Measurements from ENCODE around the gene UBQLNL. TPM values are rescaled to one million over a fixed set of nuclear protein-coding genes. Genes with fewer than 3 reads are reported as not detected.

UBQLNL gene
- total RNA-seq, 4 donors from 2014 or later: 0.26 to 3.6 (median 1.9) TPM; not detected in 1

GRCh38 chr11:5508605-5509004 lies 7.9 kb downstream of the UBQLNL start:
- H3K4me3 ChIP-seq: no peak overlapping the region
- no peaks in the 10 kb centered on the region for H3K36me3 ChIP-seq
- H3K27me3 ChIP-seq: no peaks in the 10 kb centered on the region
- no peaks in the 10 kb centered on the region for H3K9me3 ChIP-seq
- no peak for DNase-seq (ENCODE audit: low spot score in 2 of 2)
- no peaks in the 10 kb centered on the region for H3K4me1 ChIP-seq
- H3K27ac ChIP-seq: no peak overlapping the region
- no peak for TF ChIP-seq CTCF (IDR thresholded peaks at IDR 0.05)
- TF ChIP-seq POLR2AphosphoS5 (IDR thresholded peaks at IDR 0.05): no peak
- no peak for TF ChIP-seq POLR2A (IDR thresholded peaks at IDR 0.05)
- TF ChIP-seq EP300 (IDR thresholded peaks at IDR 0.05): no peak
- WGBS: 89% methylated on average over 6 of the region's 8 CpGs

GRCh38 chr11:5507933-5508305 lies 8.6 kb downstream of the UBQLNL start:
- Histone ChIP-seq H3K27me3 (no peaks in the 10 kb centered on the region), H3K9me3 (no peaks in the 10 kb centered on the region), H3K4me3 (no peak overlapping the region), H3K27ac (no peak overlapping the region), H3K36me3 (no peaks in the 10 kb centered on the region), H3K4me1 (no peaks in the 10 kb centered on the region)
- 57% methylated on average over 6 of the region's 6 CpGs for WGBS
- no peak for DNase-seq (ENCODE audit: low spot score in 2 of 2)
- TF ChIP-seq EP300 (IDR thresholded peaks at IDR 0.05) (no peak), CTCF (IDR thresholded peaks at IDR 0.05) (no peak), POLR2A (IDR thresholded peaks at IDR 0.05) (no peak), POLR2AphosphoS5 (IDR thresholded peaks at IDR 0.05) (no peak)

GRCh38 chr11:5507177-5507932 lies 9.1 kb downstream of the UBQLNL start:
- no peaks in the 10 kb centered on the region for H3K27me3 ChIP-seq
- H3K36me3 ChIP-seq: no peaks in the 10 kb centered on the region
- H3K4me1 ChIP-seq: no peaks in the 10 kb centered on the region
- H3K9me3 ChIP-seq: no peaks in the 10 kb centered on the region
- 79% methylated on average over 9 of the region's 9 CpGs for WGBS
- TF ChIP-seq EP300 (IDR thresholded peaks at IDR 0.05): no peak
- no peak for TF ChIP-seq CTCF (IDR thresholded peaks at IDR 0.05)
- no peak for TF ChIP-seq POLR2AphosphoS5 (IDR thresholded peaks at IDR 0.05)
- TF ChIP-seq POLR2A (IDR thresholded peaks at IDR 0.05): no peak
- no peak overlapping the region for H3K4me3 ChIP-seq
- no peak overlapping the region for H3K27ac ChIP-seq
- no peak for DNase-seq (ENCODE audit: low spot score in 2 of 2)

GRCh38 chr11:5505363-5506048 lies 11.0 kb downstream of the UBQLNL start:
- Histone ChIP-seq H3K27me3 (no peaks in the 10 kb centered on the region), H3K27ac (no peak overlapping the region), H3K36me3 (no peaks in the 10 kb centered on the region), H3K4me1 (no peaks in the 10 kb centered on the region), H3K9me3 (no peaks in the 10 kb centered on the region), H3K4me3 (no peak overlapping the region)
- no peak for TF ChIP-seq EP300 (IDR thresholded peaks at IDR 0.05)
- no peak for TF ChIP-seq CTCF (IDR thresholded peaks at IDR 0.05)
- no peak for TF ChIP-seq POLR2A (IDR thresholded peaks at IDR 0.05)
- TF ChIP-seq POLR2AphosphoS5 (IDR thresholded peaks at IDR 0.05): no peak
- DNase-seq (ENCODE audit: low spot score in 2 of 2): no peak
- WGBS: 90% methylated on average over 9 of the region's 9 CpGs

GRCh38 chr11:5504403-5504921 lies 12.0 kb downstream of the UBQLNL start:
- no peak for DNase-seq (ENCODE audit: low spot score in 2 of 2)
- Histone ChIP-seq H3K27ac (no peak overlapping the region), H3K4me3 (no peak overlapping the region), H3K4me1 (no peaks in the 10 kb centered on the region), H3K27me3 (no peaks in the 10 kb centered on the region), H3K36me3 (no peaks in the 10 kb centered on the region), H3K9me3 (no peaks in the 10 kb centered on the region)
- TF ChIP-seq CTCF (IDR thresholded peaks at IDR 0.05) (no peak), POLR2AphosphoS5 (IDR thresholded peaks at IDR 0.05) (no peak), POLR2A (IDR thresholded peaks at IDR 0.05) (no peak), EP300 (IDR thresholded peaks at IDR 0.05) (no peak)
- WGBS: 79% methylated on average over 2 of the region's 2 CpGs

All from suprapubic skin (tissue), 4 donors.